ENCODE results near the gene ARHGAP23.

The ARHGAP23 gene

DNA sequence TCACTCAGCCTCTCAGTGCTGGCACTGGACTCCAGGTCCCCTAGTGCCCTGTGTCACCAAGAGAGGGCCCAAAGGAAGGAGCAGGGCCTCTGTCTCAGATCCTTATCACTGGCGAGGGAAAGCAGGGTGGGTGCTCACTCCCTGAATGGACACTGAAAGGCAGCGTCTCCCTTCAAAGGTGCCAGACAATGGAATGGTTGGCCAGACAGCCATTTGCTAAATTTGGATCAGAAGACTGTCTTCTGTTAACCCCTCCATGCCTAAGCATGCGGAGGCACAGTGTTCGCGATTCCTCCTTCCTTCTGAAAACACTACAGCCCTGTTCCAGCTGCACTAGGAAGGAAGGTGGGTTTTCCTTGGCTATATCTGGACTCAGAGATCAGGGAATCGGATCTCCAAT is 129.1 kb downstream of the ARHGAP23 start:
- TF ChIP-seq POLR2AphosphoS5 (IDR thresholded peaks at IDR 0.05; ENCODE audit: low read depth, low read length) (no peak), SIN3A (IDR thresholded peaks at IDR 0.05; ENCODE audit: borderline replicate concordance, insufficient read depth, low read length) (no peak), TAF1 (IDR thresholded peaks at IDR 0.05; ENCODE audit: borderline replicate concordance, insufficient read depth, low read length) (no peak), FOXP2 (optimal IDR thresholded peaks at IDR 0.05; ENCODE audit: borderline replicate concordance, extremely low read depth, extremely low read length, insufficient read depth) (no peak)
- TF ChIP-seq, protein P1, sequence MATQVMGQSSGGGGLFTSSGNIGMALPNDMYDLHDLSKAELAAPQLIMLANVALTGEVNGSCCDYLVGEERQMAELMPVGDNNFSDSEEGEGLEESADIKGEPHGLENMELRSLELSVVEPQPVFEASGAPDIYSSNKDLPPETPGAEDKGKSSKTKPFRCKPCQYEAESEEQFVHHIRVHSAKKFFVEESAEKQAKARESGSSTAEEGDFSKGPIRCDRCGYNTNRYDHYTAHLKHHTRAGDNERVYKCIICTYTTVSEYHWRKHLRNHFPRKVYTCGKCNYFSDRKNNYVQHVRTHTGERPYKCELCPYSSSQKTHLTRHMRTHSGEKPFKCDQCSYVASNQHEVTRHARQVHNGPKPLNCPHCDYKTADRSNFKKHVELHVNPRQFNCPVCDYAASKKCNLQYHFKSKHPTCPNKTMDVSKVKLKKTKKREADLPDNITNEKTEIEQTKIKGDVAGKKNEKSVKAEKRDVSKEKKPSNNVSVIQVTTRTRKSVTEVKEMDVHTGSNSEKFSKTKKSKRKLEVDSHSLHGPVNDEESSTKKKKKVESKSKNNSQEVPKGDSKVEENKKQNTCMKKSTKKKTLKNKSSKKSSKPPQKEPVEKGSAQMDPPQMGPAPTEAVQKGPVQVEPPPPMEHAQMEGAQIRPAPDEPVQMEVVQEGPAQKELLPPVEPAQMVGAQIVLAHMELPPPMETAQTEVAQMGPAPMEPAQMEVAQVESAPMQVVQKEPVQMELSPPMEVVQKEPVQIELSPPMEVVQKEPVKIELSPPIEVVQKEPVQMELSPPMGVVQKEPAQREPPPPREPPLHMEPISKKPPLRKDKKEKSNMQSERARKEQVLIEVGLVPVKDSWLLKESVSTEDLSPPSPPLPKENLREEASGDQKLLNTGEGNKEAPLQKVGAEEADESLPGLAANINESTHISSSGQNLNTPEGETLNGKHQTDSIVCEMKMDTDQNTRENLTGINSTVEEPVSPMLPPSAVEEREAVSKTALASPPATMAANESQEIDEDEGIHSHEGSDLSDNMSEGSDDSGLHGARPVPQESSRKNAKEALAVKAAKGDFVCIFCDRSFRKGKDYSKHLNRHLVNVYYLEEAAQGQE (IDR thresholded peaks at IDR 0.05; ENCODE audit: insufficient read depth in 1 of 2, low read depth in 2 of 2, low read length in 2 of 2) = no peak

DNA sequence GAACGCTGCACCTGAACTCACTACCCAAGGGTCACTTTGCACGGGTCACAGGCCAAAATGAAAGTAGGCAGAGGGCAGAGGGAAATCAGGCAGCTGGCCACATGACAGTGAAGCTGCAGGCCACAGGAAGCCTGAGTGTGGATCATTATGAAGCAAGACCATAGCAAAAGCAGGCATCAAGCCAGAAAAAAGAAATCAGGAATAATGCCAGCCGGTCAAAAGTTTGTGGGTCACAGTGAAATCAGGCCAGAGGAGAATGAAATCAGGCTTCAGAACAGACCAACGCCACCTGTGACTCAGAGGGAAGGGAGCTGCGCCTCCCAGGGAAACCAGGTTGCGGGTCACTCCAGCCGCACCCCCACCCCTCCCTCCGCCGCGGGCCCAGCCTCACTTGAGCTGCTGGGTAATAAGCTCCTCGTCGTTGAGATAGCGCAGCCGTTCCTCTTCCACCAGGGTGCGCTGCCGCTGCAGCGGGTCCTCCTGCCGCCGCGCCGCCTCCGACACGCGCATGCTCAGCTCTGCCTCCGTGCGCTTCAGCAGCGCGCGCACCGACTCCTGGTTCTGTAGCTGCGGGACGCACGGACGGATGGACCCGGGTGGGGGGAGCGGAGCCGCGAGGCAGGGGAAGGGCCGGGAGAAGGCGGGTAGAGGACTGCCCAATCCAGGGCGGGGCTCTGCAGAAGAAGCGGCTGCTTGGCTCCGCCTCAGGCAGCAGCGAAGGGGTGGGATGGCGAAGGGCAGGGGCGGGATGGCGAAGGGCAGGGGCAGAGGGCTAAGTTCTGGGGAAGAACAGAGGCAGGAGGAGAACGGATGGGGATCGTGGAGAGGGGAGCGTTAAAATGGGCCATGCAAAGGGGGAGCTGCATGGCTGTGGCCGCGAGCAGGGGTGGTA is 129.8 kb downstream of the ARHGAP23 start:
- TF ChIP-seq, protein P1 (IDR thresholded peaks at IDR 0.05; ENCODE audit: insufficient read depth in 1 of 2, low read depth in 2 of 2, low read length in 2 of 2) = no peak
- TF ChIP-seq SIN3A (IDR thresholded peaks at IDR 0.05; ENCODE audit: borderline replicate concordance, insufficient read depth, low read length) = no peak
- peak; percentile 97 for TF ChIP-seq FOXP2 (optimal IDR thresholded peaks at IDR 0.05; ENCODE audit: borderline replicate concordance, extremely low read depth, extremely low read length, insufficient read depth)
- TF ChIP-seq TAF1 (IDR thresholded peaks at IDR 0.05; ENCODE audit: borderline replicate concordance, insufficient read depth, low read length) = no peak
- TF ChIP-seq POLR2AphosphoS5 (IDR thresholded peaks at IDR 0.05; ENCODE audit: low read depth, low read length) = no peak

DNA sequence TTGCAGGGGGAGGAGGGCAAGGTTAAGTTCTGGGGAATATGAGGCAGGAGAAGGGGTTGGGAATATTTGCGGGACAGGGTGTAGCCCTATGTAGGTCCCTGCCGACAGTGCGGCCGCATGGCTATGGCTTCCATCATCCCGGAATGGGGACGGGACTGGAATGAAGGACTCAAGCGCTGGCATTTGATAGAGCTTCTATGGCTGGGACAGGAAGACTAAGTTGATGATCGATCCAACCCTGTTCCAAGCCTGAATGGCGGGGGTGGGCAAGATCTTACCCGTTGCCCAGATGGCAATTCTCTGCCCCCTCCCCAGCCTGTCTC is 130.4 kb downstream of the ARHGAP23 start:
- TF ChIP-seq FOXP2 (optimal IDR thresholded peaks at IDR 0.05; ENCODE audit: borderline replicate concordance, extremely low read depth, extremely low read length, insufficient read depth) = no peak
- no peak for TF ChIP-seq POLR2AphosphoS5 (IDR thresholded peaks at IDR 0.05; ENCODE audit: low read depth, low read length)
- TF ChIP-seq SIN3A (IDR thresholded peaks at IDR 0.05; ENCODE audit: borderline replicate concordance, insufficient read depth, low read length) = no peak
- no peak for TF ChIP-seq TAF1 (IDR thresholded peaks at IDR 0.05; ENCODE audit: borderline replicate concordance, insufficient read depth, low read length)
- TF ChIP-seq, protein P1 (IDR thresholded peaks at IDR 0.05; ENCODE audit: insufficient read depth in 1 of 2, low read depth in 2 of 2, low read length in 2 of 2) = no peak

DNA sequence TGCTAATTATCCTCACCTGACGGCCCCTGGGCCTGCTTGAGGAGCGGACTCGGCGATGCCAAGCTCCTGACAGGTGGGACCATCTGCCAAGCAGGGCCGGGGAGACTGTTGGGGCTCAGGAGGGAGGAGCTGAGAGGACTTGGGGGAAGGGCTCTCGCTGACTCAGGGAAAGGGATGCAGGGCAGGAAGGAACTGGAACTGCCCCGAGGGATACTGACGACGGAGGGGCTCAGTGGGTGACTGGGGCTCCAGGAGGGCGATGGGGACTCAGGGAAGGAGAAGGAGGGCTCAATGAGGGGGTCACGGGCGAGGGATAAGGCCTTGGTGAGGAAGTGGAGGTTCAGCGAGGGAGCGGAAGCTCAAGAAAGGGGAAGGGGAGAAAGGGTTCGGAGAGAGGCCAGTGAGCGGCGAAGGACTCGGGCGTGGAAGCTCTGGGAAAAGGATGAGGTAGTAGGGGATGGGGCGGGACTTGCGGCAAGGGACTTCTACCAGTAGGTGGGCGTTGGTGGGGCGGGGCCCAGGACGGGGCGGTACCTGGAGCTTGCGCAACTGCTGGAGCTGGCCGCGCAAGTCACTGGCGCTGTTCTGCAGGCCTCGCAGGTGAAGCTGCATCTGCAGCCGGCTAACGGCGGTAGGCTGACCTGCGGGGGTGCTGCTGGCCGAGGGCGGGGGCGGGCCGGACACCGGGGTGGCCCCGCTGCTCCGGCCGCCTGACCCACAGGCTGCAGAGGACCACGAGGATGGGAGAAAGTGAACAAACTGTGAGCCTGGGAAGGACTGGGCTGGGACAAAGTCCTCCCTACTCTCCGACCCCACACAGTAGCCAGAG is 131.0 kb downstream of the ARHGAP23 start:
- no peak for TF ChIP-seq SIN3A (IDR thresholded peaks at IDR 0.05; ENCODE audit: borderline replicate concordance, insufficient read depth, low read length)
- peak; percentile 48 for TF ChIP-seq FOXP2 (optimal IDR thresholded peaks at IDR 0.05; ENCODE audit: borderline replicate concordance, extremely low read depth, extremely low read length, insufficient read depth)

DNA sequence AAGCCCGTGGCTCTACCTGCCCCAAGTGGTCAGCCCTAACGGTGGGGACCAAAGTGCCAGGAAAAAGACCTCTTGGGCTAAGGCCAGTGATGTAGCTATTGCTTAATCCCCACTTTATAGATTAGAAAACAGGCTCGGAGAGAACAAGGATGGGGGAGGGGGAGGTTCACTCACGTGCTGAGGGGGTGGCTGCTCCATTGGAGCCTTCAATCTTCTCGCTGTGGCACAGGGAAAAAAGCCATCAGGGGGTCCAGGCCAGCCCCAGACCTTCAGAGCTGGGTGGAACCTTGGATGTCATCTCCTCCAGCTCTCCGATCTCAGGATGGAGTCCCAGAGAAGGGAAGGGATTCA is 131.6 kb downstream of the ARHGAP23 start:
- TF ChIP-seq SIN3A (IDR thresholded peaks at IDR 0.05; ENCODE audit: borderline replicate concordance, insufficient read depth, low read length) (no peak), POLR2AphosphoS5 (IDR thresholded peaks at IDR 0.05; ENCODE audit: low read depth, low read length) (no peak), TAF1 (IDR thresholded peaks at IDR 0.05; ENCODE audit: borderline replicate concordance, insufficient read depth, low read length) (no peak), FOXP2 (optimal IDR thresholded peaks at IDR 0.05; ENCODE audit: borderline replicate concordance, extremely low read depth, extremely low read length, insufficient read depth) (no peak)
- TF ChIP-seq, protein P1 (IDR thresholded peaks at IDR 0.05; ENCODE audit: insufficient read depth in 1 of 2, low read depth in 2 of 2, low read length in 2 of 2) = no peak
